Gastroesophageal sphincter (tissue), 4 donors: ENCODE results near the gene KLHL29. TPM values are rescaled to one million over a fixed set of nuclear protein-coding genes. Genes with fewer than 3 reads are reported as not detected.
A peak's percentile ranks its signal among the peaks of the same experiment; 100 is the strongest.

Source experiments
- ATAC-seq: fragments of 150-250 bp; one replicate; pipeline ENCODE4 v1.9.1; 2016; ENCODE audit warnings: mild to moderate bottlenecking, moderate library complexity
- H3K27ac ChIP-seq, 4 donors: fragments of 200-600 bp; sonication (generic) in 3 of 4; 1 replicate in 3 of 4; 2 replicates in 1 of 4; pipeline ENCODE4 v1.5.1; 2016 to 2019
- H3K27me3 ChIP-seq: fragments of 200-600 bp; sonication (generic); one replicate; pipeline ENCODE4 v1.5.1; 2019
- H3K36me3 ChIP-seq, 2 donors: fragments of 200-600 bp; sonication (generic); one replicate each; pipeline ENCODE4 v1.5.1; 2019; ENCODE audit warnings: control low read depth in 1 of 2
- H3K4me1 ChIP-seq, 3 donors: fragments of 200-600 bp; sonication (generic); 1 replicate in 2 of 3; 2 replicates in 1 of 3; pipeline ENCODE4 v1.5.1; 2016 to 2019; ENCODE audit warnings: control low read depth in 2 of 3
- H3K4me3 ChIP-seq, 2 donors: fragments of 200-600 bp; sonication (generic); one replicate each; pipeline ENCODE4 v1.5.1; 2019; ENCODE audit warnings: mild to moderate bottlenecking in 1 of 2, moderate library complexity in 1 of 2
- H3K9me3 ChIP-seq, 3 donors: fragments of 200-600 bp; sonication (generic); one replicate each; pipeline ENCODE4 v1.5.1; 2017 to 2019; ENCODE audit warnings: control low read depth in 2 of 3
- CTCF ChIP-seq, 4 experiments: fragments of 200-600 bp in 2 of 4; fragments of 450-650 bp in 2 of 4; sonication (generic) in 1 of 4; IDR thresholded peaks; one replicate each; pipeline ENCODE4 v1.5.1; 2017 to 2019; ENCODE audit warnings: antibody characterized with exemption in 4 of 4, mild to moderate bottlenecking in 2 of 4, moderate library complexity in 2 of 4
- EP300 ChIP-seq: sonication (generic); formaldehyde crosslinking; IDR thresholded peaks from one replicate; pipeline ENCODE4 v1.6.1; 2017; ENCODE audit warnings: antibody characterized with exemption, mild to moderate bottlenecking
- POLR2A ChIP-seq, 2 donors: fragments of 450-650 bp; IDR thresholded peaks; one replicate each; pipeline ENCODE4 v1.6.1; 2017; ENCODE audit warnings: antibody characterized with exemption in 2 of 2, mild to moderate bottlenecking in 2 of 2, moderate library complexity in 1 of 2
- POLR2AphosphoS5 ChIP-seq: sonication (generic); formaldehyde crosslinking; IDR thresholded peaks from one replicate; pipeline ENCODE4 v1.6.1; 2017; ENCODE audit warnings: antibody characterized with exemption
- WGBS, 2 donors: methylation state at CpG; one replicate each; pipeline ENCODE4 v1.1.5; 2018; ENCODE audit warnings: low coverage in 1 of 2; 5-methylcytosine and 5-hydroxymethylcytosine counted together
- total RNA-seq, 4 donors: library from RNA; depleted of rRNA; stranded (reverse); fragments of >200 nt; gene quantifications; one replicate each; pipeline ENCODE4 v1.1.0, GENCODE V29; 2016

KLHL29 gene
- total RNA-seq, 4 donors from 2014 or later = 15.2 to 31.5 (median 24.2) TPM

GRCh38 chr2:23381485-23381884 lies 3.5 kb upstream of the KLHL29 start:
- H3K9me3 ChIP-seq = no peaks in the 10 kb centered on the region
- no peaks in the 10 kb centered on the region for H3K27me3 ChIP-seq
- 57% methylated on average over 3 of the region's 3 CpGs; no CpG with 5 or more reads in 1 of the 2 donors for WGBS, 2 donors
- H3K36me3 ChIP-seq = no peaks in the 10 kb centered on the region
- peaks cover 0 to 23% (median 0%) of the 10 kb centered on the region in 3 donors for H3K4me1 ChIP-seq
- ATAC-seq = no peak
- TF ChIP-seq POLR2AphosphoS5 (no peak), POLR2A (IDR thresholded peaks at IDR 0.05) (no peak), CTCF (IDR thresholded peaks at IDR 0.05) (no peak), EP300 (no peak)
- no peak overlapping the region for H3K27ac ChIP-seq
- no peak overlapping the region for H3K4me3 ChIP-seq

GRCh38 chr2:23383100-23383499 lies 1.9 kb upstream of the KLHL29 start:
- TF ChIP-seq POLR2A (IDR thresholded peaks at IDR 0.05) (no peak), POLR2AphosphoS5 (no peak), EP300 (no peak), CTCF (IDR thresholded peaks at IDR 0.05) (no peak)
- Histone ChIP-seq H3K27me3 (no peaks in the 10 kb centered on the region), H3K9me3 (no peaks in the 10 kb centered on the region), H3K27ac (no peak overlapping the region), H3K4me3 (no peak overlapping the region), H3K36me3 (no peaks in the 10 kb centered on the region), H3K4me1 (peaks cover 0 to 39% (median 0%) of the 10 kb centered on the region in 3 donors)
- WGBS, 2 donors = 80 to 97% methylated on average over 1 to 4 of the region's 4 CpGs
- no peak for ATAC-seq

DNA sequence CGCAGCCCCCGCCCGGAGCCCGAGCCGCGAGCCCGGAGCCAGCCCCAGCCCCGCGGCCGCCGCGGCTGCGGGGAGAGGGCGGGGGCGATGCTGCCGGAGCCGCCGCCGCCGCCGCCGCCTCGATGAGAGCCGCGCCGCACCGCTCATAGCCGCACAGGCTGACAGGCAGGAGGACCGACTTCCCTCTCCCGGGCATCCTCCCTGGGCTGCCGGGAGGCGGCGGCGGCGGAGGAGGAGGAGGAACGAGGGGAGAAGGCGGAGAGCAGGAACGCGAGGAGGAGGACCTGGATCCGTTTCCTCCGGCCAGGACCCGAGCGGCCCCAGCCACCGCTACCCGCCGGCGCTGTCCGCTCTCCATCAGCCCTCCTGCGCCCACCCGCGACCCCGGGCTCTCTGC lies 370 bp downstream of the KLHL29 start:
- Histone ChIP-seq H3K27me3 (no peaks in the 10 kb centered on the region), H3K4me1 (peaks cover 0 to 53% (median 0%) of the 10 kb centered on the region in 3 donors), H3K4me3 (peak overlapping the region; percentile 80 to 93), H3K36me3 (no peaks in the 10 kb centered on the region), H3K27ac (peak overlapping the region; percentile 67 to 95 (median 94)), H3K9me3 (no peaks in the 10 kb centered on the region)
- TF ChIP-seq CTCF (IDR thresholded peaks at IDR 0.05) (peak in 2 of 4 experiments; percentile 25 to 36), POLR2AphosphoS5 (no peak), EP300 (no peak)
- ATAC-seq = peak; percentile 61
- no CpG with 5 or more reads among the region's 52 CpGs for WGBS, 2 donors

DNA sequence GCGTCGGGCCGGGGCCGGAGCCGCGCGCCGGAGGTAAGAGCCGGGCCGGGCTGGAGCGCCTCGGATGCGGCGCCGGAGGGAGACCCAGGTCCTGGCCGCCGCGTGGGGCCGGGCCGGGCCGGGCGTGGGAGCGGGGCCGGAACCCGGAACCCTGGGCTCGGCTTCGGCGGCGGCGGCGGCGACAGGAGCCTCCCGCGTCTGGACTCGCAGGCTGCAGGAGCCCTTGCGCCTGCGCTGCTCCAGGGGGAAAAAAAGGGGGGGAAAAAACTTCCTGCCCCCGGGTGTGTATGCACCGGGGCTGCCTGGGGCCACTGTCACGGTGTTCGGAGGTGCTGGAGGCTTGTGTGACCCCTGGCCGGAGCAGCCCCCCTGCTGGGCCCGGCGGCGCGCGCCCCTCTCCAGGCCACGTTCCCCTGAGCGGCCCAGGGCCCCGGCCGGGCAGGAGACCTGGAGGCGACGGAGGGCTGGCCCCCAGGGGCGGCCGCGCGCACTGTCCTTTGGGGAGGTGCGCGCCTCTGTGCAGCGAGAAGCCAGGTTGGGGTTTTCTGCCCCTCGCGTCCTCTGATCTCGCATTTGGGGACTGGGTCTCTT lies 864 bp downstream of the KLHL29 start:
- peak overlapping the region; percentile 80 to 93 for H3K4me3 ChIP-seq
- H3K36me3 ChIP-seq = peaks cover 0 to 2% of the 10 kb centered on the region in 2 donors
- H3K9me3 ChIP-seq = no peaks in the 10 kb centered on the region
- no peaks in the 10 kb centered on the region for H3K27me3 ChIP-seq
- peaks cover 0 to 50% (median 0%) of the 10 kb centered on the region in 3 donors for H3K4me1 ChIP-seq
- WGBS, 2 donors = no CpG with 5 or more reads among the region's 63 CpGs
- TF ChIP-seq POLR2AphosphoS5 (no peak), EP300 (no peak), POLR2A (IDR thresholded peaks at IDR 0.05) (peak in 1 of 2 donors; percentile 15)
- peak; percentile 22 for ATAC-seq
- peak overlapping the region; percentile 67 to 95 (median 94) for H3K27ac ChIP-seq

- H3K4me3 ChIP-seq = peak overlapping the region; percentile 80 to 93
- peaks cover 0 to 55% (median 0%) of the 10 kb centered on the region in 3 donors for H3K4me1 ChIP-seq
- no peaks in the 10 kb centered on the region for H3K27me3 ChIP-seq
- peak overlapping the region; percentile 67 to 95 (median 94) for H3K27ac ChIP-seq
- no peaks in the 10 kb centered on the region for H3K9me3 ChIP-seq
- 0% methylated on average over 4 of the region's 91 CpGs for WGBS, 2 donors
- ATAC-seq = peak; percentile 8
- H3K36me3 ChIP-seq = peaks cover 0 to 4% of the 10 kb centered on the region in 2 donors
- TF ChIP-seq POLR2AphosphoS5 = peak; percentile 24
- no peak for TF ChIP-seq CTCF (IDR thresholded peaks at IDR 0.05)
- peak in 1 of 2 donors; percentile 23 for TF ChIP-seq POLR2A (IDR thresholded peaks at IDR 0.05)
These were observed 1.6 kb downstream of the KLHL29 start for GRCh38 chr2:23386339-23387220.
